Measurements from ENCODE around the gene ZNF561. TPM values are rescaled to one million over a fixed set of nuclear protein-coding genes. Genes with fewer than 3 reads are reported as not detected.

ZNF561 gene
- total RNA-seq, 1 donor from 2014 or later: 34.7 TPM

- H3K27ac ChIP-seq: no peak overlapping the region
Observed at GRCh38 chr19:9627856-9628255, 6.8 kb upstream of the ZNF561 start.

DNA sequence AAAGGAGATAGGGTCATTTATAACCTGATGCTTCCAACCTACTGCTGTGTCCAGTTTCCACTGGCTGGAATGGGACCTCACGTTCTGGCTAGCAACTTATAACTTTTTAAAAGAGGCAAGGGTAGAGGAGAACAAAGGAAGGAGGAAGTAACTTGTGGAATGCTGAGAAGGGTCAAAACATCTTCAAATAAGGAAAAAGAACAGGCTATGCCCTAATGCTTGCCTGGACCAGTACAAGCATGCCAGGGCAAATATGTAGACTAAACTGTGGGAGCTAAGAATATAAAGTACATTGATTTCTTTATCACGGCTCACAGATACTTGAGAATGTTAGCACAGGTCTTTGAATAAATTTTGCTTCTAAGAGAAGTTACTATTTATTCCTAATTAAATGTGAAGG lies 1.5 kb upstream of the ZNF561 start:
- H3K27ac ChIP-seq: peak overlapping the region; percentile 93
- H3K4me3 ChIP-seq: peak overlapping the region; percentile 96
- DNase-seq: no peak
- H3K27me3 ChIP-seq: no peaks in the 10 kb centered on the region
- TF ChIP-seq, protein P1, sequence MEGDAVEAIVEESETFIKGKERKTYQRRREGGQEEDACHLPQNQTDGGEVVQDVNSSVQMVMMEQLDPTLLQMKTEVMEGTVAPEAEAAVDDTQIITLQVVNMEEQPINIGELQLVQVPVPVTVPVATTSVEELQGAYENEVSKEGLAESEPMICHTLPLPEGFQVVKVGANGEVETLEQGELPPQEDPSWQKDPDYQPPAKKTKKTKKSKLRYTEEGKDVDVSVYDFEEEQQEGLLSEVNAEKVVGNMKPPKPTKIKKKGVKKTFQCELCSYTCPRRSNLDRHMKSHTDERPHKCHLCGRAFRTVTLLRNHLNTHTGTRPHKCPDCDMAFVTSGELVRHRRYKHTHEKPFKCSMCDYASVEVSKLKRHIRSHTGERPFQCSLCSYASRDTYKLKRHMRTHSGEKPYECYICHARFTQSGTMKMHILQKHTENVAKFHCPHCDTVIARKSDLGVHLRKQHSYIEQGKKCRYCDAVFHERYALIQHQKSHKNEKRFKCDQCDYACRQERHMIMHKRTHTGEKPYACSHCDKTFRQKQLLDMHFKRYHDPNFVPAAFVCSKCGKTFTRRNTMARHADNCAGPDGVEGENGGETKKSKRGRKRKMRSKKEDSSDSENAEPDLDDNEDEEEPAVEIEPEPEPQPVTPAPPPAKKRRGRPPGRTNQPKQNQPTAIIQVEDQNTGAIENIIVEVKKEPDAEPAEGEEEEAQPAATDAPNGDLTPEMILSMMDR (IDR thresholded peaks at IDR 0.05): no peak
- intact Hi-C loops (cut with DNase I): loop anchor here (10.0 kb wide), 1 partner anchor 182 kb away; no protein-coding TSS in a partner anchor
- no peak for ATAC-seq
- peaks cover 19% of the 10 kb centered on the region for H3K36me3 ChIP-seq
- no peaks in the 10 kb centered on the region for H3K9me3 ChIP-seq
- peaks cover 16% of the 10 kb centered on the region for H3K4me1 ChIP-seq

More at GRCh38 chr19:9627856-9628255, 6.8 kb upstream of the ZNF561 start:
- TF ChIP-seq, protein P1 (IDR thresholded peaks at IDR 0.05): no peak
- H3K4me3 ChIP-seq: no peak overlapping the region
- H3K9me3 ChIP-seq: no peaks in the 10 kb centered on the region
- H3K4me1 ChIP-seq: no peaks in the 10 kb centered on the region
- intact Hi-C loops (cut with DNase I): loop anchor here (10.0 kb wide), 1 partner anchor 177 kb away; no protein-coding TSS in a partner anchor
- no peaks in the 10 kb centered on the region for H3K27me3 ChIP-seq
- no peak for DNase-seq
- ATAC-seq: no peak
- H3K36me3 ChIP-seq: peaks cover 8% of the 10 kb centered on the region

DNA sequence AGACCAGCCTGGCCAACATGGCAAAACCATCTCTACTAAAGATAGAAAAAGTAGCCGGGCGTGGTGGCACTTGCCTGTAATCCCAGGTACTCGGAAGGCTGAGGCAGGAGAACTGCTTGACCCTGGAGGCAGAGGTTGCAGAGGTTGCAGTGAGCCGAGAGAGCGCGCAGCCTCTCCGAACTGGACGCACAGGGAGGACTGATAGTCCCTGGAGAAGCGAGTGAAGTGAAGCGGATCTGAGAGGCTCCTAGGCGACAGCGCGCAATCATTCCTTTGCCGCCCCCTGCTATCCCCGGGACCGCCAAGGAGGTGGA lies 233 bp downstream of the ZNF561 start:
- Histone ChIP-seq H3K4me3 (peak overlapping the region; percentile 96), H3K36me3 (peaks cover 37% of the 10 kb centered on the region), H3K27ac (peak overlapping the region; percentile 93), H3K9me3 (no peaks in the 10 kb centered on the region), H3K27me3 (no peaks in the 10 kb centered on the region), H3K4me1 (peaks cover 16% of the 10 kb centered on the region)
- intact Hi-C loops (cut with DNase I): loop anchor here (10.0 kb wide), 1 partner anchor 184 kb away; no protein-coding TSS in a partner anchor
- TF ChIP-seq, protein P1 (IDR thresholded peaks at IDR 0.05): no peak
- no peak for ATAC-seq
- no peak for DNase-seq

- H3K9me3 ChIP-seq: peaks cover 17% of the 10 kb centered on the region
- TF ChIP-seq, protein P1 (IDR thresholded peaks at IDR 0.05): no peak
- H3K36me3 ChIP-seq: peaks cover 86% of the 10 kb centered on the region
- ATAC-seq (no peak), DNase-seq (no peak)
- intact Hi-C loops (cut with DNase I): no loop called here
- no peaks in the 10 kb centered on the region for H3K27me3 ChIP-seq
- H3K4me1 ChIP-seq: peaks cover 9% of the 10 kb centered on the region
- no peak overlapping the region for H3K4me3 ChIP-seq
- H3K27ac ChIP-seq: no peak overlapping the region
Observed at GRCh38 chr19:9615844-9616243, 5.2 kb downstream of the ZNF561 start.

DNA sequence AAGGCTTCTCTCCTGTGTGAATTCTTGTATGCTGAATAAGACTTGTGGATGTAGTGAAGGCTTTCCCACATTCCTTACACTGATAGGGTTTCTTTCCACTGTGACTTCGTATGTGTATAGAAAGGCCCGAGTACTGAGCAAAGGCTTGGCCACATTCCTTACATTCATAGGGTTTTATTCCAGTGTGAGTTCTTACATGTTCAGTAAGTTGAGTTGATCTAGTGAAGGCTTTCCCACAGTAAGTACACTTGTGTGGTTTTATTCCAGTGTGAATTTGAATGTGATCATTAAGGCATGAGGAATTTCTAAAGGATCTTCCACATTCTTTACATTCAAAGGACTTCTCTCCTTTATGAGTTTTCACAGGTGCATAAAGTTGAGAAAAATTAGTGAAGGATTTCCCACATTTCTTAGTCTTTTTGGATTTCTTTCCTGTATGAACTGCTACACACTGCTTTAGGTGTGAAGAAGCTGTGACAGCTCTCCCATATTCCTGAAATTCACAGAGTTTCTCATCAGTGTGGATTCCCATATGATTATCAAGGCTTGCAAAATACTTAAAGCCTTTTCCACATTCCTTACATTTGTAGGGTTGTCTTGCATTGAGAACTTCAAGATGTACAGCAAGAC lies 10.4 kb downstream of the ZNF561 start:
- Histone ChIP-seq H3K4me3 (no peak overlapping the region), H3K27ac (no peak overlapping the region), H3K27me3 (no peaks in the 10 kb centered on the region), H3K9me3 (peaks cover 46% of the 10 kb centered on the region), H3K36me3 (peaks cover 53% of the 10 kb centered on the region), H3K4me1 (no peaks in the 10 kb centered on the region)
- intact Hi-C loops (cut with DNase I): no loop called here
- TF ChIP-seq, protein P1 (IDR thresholded peaks at IDR 0.05): no peak
- ATAC-seq (no peak), DNase-seq (no peak)

Measured in upper lobe of right lung (tissue), 1 donor.